Activated B cell treated with CpG ODN at 0.5 μM for 24 hours (primary cell): ENCODE measurements around the gene RIN3. TPM values are rescaled to one million over a fixed set of nuclear protein-coding genes. Genes with fewer than 3 reads are reported as not detected.
A peak's percentile ranks its signal among the peaks of the same experiment; 100 is the strongest.

Experiments
- ATAC-seq: fragments of 200-7000 bp; cut with Tn5 transposase; one replicate; pipeline ENCODE4 v1.10.0; 2021; ENCODE audit warnings: low read depth, mild to moderate bottlenecking, moderate library complexity
- CTCF ChIA-PET: fragments of 350-600 bp; sonication (Branson Sonifier 250); formaldehyde crosslinking; loops from one replicate; lab custom pipeline; 2021; ENCODE audit warnings: antibody characterized with exemption; lab: Charles Lee
- POLR2A ChIA-PET: fragments of 350-600 bp; sonication (Branson Sonifier 250); formaldehyde crosslinking; loops from one replicate; lab custom pipeline; 2021; ENCODE audit warnings: antibody characterized with exemption; lab: Charles Lee
- DNase-seq: peaks from one replicate; pipeline ENCODE4 v3.0.0; 2022
- H3K27ac Mint-ChIP-seq: one replicate; pipeline ENCODE4 v1.8.0; 2020; ENCODE audit warnings: mixed read lengths
- H3K27me3 Mint-ChIP-seq: one replicate; pipeline ENCODE4 v1.8.0; 2021; ENCODE audit warnings: mixed read lengths
- H3K36me3 Mint-ChIP-seq: one replicate; pipeline ENCODE4 v1.8.0; 2021; ENCODE audit warnings: low read depth, mixed read lengths
- H3K4me1 Mint-ChIP-seq: one replicate; pipeline ENCODE4 v1.8.0; 2021; ENCODE audit warnings: mixed read lengths
- H3K4me3 Mint-ChIP-seq: one replicate; pipeline ENCODE4 v1.8.0; 2020; ENCODE audit warnings: mild to moderate bottlenecking, mixed read lengths
- H3K9me3 Mint-ChIP-seq: one replicate; pipeline ENCODE4 v1.8.0; 2020; ENCODE audit warnings: mixed read lengths
- CTCF ChIP-seq: fragments of 200-600 bp; IDR thresholded peaks from one replicate; pipeline ENCODE4 v1.8.0; 2022; ENCODE audit warnings: antibody characterized with exemption, mild to moderate bottlenecking
- intact Hi-C: fragments of 100-400 bp; cut with micrococcal nuclease; formaldehyde crosslinking; loops from one replicate; pipeline ENCODE4 v1.15.1; 2024
- total RNA-seq: library from RNA; stranded (reverse); gene quantifications from 2 replicates; pipeline ENCODE4 v1.2.3, GENCODE V29; 2022

Gene RIN3
- total RNA-seq, 1 donor from 2014 or later, result 62.6 TPM

GRCh38 chr14:92627707-92628215 lies 114.2 kb downstream of the RIN3 start:
- intact Hi-C loops, result no loop called here
- ChIA-PET CTCF (no interaction called here), POLR2A (no interaction called here)
- no peak for DNase-seq
- H3K27me3 Mint-ChIP-seq, result no peaks in the 10 kb centered on the region
- H3K9me3 Mint-ChIP-seq, result peaks cover 18% of the 10 kb centered on the region
- H3K4me3 Mint-ChIP-seq, result no peak overlapping the region
- H3K27ac Mint-ChIP-seq, result no peak overlapping the region
- H3K36me3 Mint-ChIP-seq, result peaks cover 36% of the 10 kb centered on the region
- no peak for TF ChIP-seq CTCF
- peaks cover 12% of the 10 kb centered on the region for H3K4me1 Mint-ChIP-seq
- ATAC-seq, result no peak

GRCh38 chr14:92628636-92629035 lies 115.1 kb downstream of the RIN3 start:
- Mint-ChIP-seq H3K27ac (no peak overlapping the region), H3K9me3 (peaks cover 17% of the 10 kb centered on the region), H3K27me3 (no peaks in the 10 kb centered on the region), H3K4me3 (no peak overlapping the region), H3K4me1 (peaks cover 21% of the 10 kb centered on the region), H3K36me3 (peaks cover 35% of the 10 kb centered on the region)
- ATAC-seq (no peak), DNase-seq (no peak)
- intact Hi-C loops, result no loop called here
- ChIA-PET CTCF (no interaction called here), POLR2A (interaction anchor here (0.9 to 1.6 kb wide), 2 partner anchors 13 to 22 kb away, joined by 4 read pairs; no protein-coding TSS in a partner anchor)
- TF ChIP-seq CTCF, result no peak

GRCh38 chr14:92630367-92630766 lies 116.8 kb downstream of the RIN3 start:
- intact Hi-C loops, result no loop called here
- POLR2A ChIA-PET, result interaction anchor here (1.0 kb wide), 2 partner anchors 14 to 15 kb away, joined by 3 read pairs; no protein-coding TSS in a partner anchor

GRCh38 chr14:92631098-92631497 lies 117.5 kb downstream of the RIN3 start:
- no peak for ATAC-seq
- TF ChIP-seq CTCF, result no peak
- Mint-ChIP-seq H3K4me1 (peaks cover 38% of the 10 kb centered on the region), H3K9me3 (peaks cover 17% of the 10 kb centered on the region), H3K27me3 (no peaks in the 10 kb centered on the region), H3K4me3 (no peak overlapping the region), H3K36me3 (peaks cover 23% of the 10 kb centered on the region), H3K27ac (no peak overlapping the region)
- ChIA-PET POLR2A (interaction anchor here (1.0 kb wide), 2 partner anchors 14 to 15 kb away, joined by 3 read pairs; no protein-coding TSS in a partner anchor), CTCF (interaction anchor here (0.7 to 6.4 kb wide), 2 partner anchors 16 to 46 kb away, joined by 3 to 28 read pairs; no protein-coding TSS in a partner anchor)
- intact Hi-C loops, result no loop called here
- no peak for DNase-seq

More at GRCh38 chr14:92630367-92630766, 116.8 kb downstream of the RIN3 start:
- Mint-ChIP-seq H3K27ac (peak overlapping the region; percentile 1), H3K27me3 (no peaks in the 10 kb centered on the region), H3K4me1 (peaks cover 31% of the 10 kb centered on the region), H3K9me3 (peaks cover 17% of the 10 kb centered on the region), H3K4me3 (no peak overlapping the region), H3K36me3 (peaks cover 28% of the 10 kb centered on the region)
- TF ChIP-seq CTCF, result no peak
- no peak for ATAC-seq
- DNase-seq, result no peak
- CTCF ChIA-PET, result interaction anchor here (1.0 to 6.4 kb wide), 2 partner anchors 16 to 23 kb away, joined by 3 to 28 read pairs; no protein-coding TSS in a partner anchor

- Mint-ChIP-seq H3K27ac (peak overlapping the region; percentile 54), H3K9me3 (peaks cover 7% of the 10 kb centered on the region), H3K4me3 (peak overlapping the region; percentile 70), H3K27me3 (no peaks in the 10 kb centered on the region), H3K4me1 (peaks cover 38% of the 10 kb centered on the region), H3K36me3 (peaks cover 9% of the 10 kb centered on the region)
- DNase-seq (no peak), ATAC-seq (peak; percentile 35)
- ChIA-PET POLR2A (interaction anchor here (1.2 to 5.1 kb wide), 5 partner anchors 13 to 21 kb away, joined by 3 to 20 read pairs (median 8); no protein-coding TSS in a partner anchor), CTCF (interaction anchor here (6.4 kb wide), 1 partner anchor 18 kb away, joined by 28 read pairs; no protein-coding TSS in a partner anchor)
- TF ChIP-seq CTCF, result no peak
- intact Hi-C loops, result loop anchor here (1.0 kb wide), 2 partner anchors 17 to 19 kb away; no protein-coding TSS in a partner anchor
Measured at GRCh38 chr14:92632546-92633273, 119.1 kb downstream of the RIN3 start.
